AG09309 (cell line): ENCODE data around the gene EPHB2.

Source experiments
- DNase-seq: peaks from one replicate; pipeline ENCODE4 v3.0.0-alpha.2; 2010; ENCODE audit warnings: low read depth
- H3K4me3 ChIP-seq: 2 replicates; pipeline ENCODE4 v1.5.1; 2011; ENCODE audit warnings: mild to moderate bottlenecking, low read depth, low read length, moderate library complexity; ENCODE audit not compliant: control insufficient read depth
- TF ChIP-seq, protein P1 (sequence below): IDR thresholded peaks from 2 replicates; pipeline ENCODE4 v1.5.1; 2011; ENCODE audit warnings: mild to moderate bottlenecking, low read depth, low read length, inconsistent platforms; ENCODE audit not compliant: insufficient read depth, control insufficient read depth; ENCODE audit errors: missing control alignments

Gene EPHB2

DNA sequence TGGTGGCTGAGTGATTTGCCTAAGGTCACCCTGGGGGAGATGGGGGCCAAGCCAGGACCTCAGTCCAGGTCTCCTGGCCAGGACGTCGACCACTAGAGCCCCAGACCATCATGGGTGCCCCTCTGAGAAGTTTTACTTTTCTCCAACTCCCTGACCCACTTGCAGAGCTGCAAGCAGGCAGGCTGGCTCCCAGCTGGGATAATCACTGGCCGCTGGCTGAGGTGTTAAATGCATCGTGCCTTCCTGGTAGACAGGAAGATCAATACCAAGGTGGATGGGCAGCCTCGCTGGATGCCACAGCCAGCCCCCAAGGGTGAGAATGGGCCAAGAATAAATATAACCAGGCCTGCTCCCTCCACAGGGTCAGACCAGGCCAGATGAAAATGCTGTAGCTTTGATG, 106.2 kb downstream of the EPHB2 start:
- no peak for DNase-seq
- TF ChIP-seq, protein P1, sequence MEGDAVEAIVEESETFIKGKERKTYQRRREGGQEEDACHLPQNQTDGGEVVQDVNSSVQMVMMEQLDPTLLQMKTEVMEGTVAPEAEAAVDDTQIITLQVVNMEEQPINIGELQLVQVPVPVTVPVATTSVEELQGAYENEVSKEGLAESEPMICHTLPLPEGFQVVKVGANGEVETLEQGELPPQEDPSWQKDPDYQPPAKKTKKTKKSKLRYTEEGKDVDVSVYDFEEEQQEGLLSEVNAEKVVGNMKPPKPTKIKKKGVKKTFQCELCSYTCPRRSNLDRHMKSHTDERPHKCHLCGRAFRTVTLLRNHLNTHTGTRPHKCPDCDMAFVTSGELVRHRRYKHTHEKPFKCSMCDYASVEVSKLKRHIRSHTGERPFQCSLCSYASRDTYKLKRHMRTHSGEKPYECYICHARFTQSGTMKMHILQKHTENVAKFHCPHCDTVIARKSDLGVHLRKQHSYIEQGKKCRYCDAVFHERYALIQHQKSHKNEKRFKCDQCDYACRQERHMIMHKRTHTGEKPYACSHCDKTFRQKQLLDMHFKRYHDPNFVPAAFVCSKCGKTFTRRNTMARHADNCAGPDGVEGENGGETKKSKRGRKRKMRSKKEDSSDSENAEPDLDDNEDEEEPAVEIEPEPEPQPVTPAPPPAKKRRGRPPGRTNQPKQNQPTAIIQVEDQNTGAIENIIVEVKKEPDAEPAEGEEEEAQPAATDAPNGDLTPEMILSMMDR, result no peak
- H3K4me3 ChIP-seq, result no peak overlapping the region

DNA sequence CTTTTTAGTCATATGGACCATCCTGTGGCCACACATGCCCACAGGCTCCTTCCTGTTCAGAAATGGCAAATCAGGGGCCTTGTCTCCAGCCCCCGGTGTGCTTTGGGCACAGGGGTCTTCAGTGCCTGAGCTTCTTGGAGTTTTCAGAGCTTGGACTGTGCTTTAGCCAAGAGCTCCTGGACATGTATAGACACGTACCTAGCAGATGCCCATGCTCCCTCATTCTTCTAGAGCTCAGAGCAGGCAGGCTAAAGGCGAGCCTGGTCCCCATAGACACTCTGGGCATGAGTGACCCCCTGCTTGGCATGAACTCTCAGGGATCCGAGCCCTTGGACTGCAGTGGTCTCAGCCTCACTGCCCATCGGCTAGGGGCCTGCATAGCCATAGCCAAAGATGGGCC, 106.8 kb downstream of the EPHB2 start:
- no peak overlapping the region for H3K4me3 ChIP-seq
- TF ChIP-seq, protein P1, result no peak
- no peak for DNase-seq

DNA sequence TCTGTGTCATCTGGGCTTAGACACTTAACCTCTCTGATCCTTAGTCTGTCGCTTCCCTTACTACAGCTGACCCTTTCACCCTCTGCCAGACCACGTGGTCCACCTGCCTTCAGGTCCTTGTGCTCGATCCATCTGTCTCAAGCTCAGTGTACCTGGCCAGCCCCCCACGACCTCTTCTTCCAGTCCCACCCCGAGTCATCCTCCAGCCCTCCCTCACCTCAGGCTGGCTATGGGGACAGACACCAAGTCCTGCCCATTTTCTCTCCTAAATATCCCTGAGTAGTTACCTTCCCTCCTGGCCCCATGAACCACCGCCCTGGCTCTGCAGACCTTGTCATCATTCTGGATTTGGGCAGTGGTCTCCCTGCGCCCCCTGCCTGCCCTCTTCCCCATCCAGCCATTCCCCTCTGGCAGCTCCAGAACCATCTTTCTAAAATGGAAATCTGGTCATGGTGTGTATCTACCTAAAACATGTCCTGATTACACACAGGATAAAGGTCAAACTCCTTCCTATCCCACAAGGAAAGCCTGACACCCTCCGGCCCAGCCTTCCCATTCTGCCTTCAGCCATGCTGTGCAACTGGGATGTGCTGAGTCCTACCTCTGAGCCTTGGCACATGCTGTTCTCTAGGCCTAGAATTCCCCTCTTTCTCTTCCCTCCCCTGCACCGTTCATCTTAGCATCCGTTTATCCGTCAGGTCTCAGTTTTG, 107.6 kb downstream of the EPHB2 start:
- no peak for DNase-seq
- TF ChIP-seq, protein P1, result no peak
- H3K4me3 ChIP-seq, result no peak overlapping the region

DNA sequence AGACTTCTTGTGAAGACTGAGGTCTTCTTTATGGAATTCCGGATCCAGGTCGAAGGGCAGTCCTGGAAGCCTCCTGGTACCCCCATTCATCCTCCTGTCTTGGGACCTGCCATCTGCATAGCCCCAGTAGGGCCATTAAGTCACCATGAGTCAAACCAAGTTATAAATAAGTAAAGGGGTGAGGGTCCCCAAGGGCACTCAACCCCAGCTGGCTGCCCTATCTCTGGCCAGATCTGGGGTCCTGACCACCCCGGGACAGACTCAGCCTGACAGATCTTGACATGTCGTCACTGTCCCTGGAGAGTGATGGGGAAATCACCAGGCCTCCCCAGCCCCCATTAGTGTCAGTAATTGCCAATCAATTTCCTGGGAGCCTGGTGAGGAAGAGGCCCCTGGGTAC, 108.7 kb downstream of the EPHB2 start:
- DNase-seq, result no peak
- TF ChIP-seq, protein P1, result no peak
- no peak overlapping the region for H3K4me3 ChIP-seq

DNA sequence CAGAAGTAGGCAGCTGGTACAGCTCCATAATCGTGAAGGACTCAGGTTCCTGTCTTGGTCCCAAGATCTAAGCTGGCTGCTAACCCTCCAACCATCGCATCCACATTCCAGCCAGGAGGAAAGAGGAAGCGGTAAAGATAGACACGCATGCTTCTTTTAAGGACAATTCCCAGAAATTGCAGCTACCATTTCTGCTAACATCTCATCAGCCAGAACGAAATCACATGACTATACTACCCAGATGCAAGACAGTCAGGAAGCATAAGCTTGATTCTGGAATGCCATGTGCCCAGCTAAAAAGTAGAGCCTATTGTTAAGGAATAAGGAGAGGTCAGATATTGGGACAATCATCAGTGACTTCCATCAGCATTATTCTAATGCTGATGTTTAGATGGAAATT, 110.4 kb downstream of the EPHB2 start:
- no peak overlapping the region for H3K4me3 ChIP-seq
- no peak for DNase-seq
- TF ChIP-seq, protein P1, result no peak

DNA sequence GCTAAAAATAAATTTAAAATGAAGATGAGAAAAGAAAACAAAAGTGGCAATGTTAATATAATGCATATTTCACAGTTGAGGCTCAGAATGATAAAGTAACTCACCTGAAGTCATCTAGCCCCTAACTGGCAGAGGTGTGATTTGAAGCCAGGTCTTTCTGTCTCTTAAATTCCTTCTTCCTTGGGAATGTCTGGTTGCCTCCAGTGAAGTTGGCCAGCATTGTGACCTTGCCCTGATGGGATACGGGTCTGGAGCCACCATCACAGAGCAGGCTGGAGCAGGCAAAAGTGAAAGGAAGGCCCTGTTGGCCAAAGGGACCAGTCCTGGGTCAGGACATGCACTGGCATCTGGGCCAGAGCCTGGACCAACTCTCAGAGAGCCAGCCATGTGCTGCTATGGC, 111.7 kb downstream of the EPHB2 start:
- DNase-seq, result no peak
- TF ChIP-seq, protein P1, result no peak
- no peak overlapping the region for H3K4me3 ChIP-seq
